Fibroblast of pulmonary artery (primary cell): ENCODE results near the gene EXTL2.

Experiments
- DNase-seq: peaks from one replicate; pipeline ENCODE4 v3.0.0-alpha.2; 2010; ENCODE audit warnings: low read depth
- H3K4me3 ChIP-seq: replicated peaks from 2 replicates; pipeline ENCODE4 v1.5.1; 2011; ENCODE audit warnings: low read depth, mild to moderate bottlenecking, control low read depth, low read length, moderate library complexity
- TF ChIP-seq, protein P1 (sequence below): IDR thresholded peaks from 2 replicates; pipeline ENCODE4 v1.5.1; 2011; ENCODE audit warnings: mild to moderate bottlenecking, control low read depth, low read length, inconsistent platforms; ENCODE audit errors: missing control alignments

EXTL2 gene

GRCh38 chr1:100931716-100932115, 37.1 kb upstream of the EXTL2 start:
- DNase-seq: no peak
- no peak overlapping the region for H3K4me3 ChIP-seq
- TF ChIP-seq, protein P1, sequence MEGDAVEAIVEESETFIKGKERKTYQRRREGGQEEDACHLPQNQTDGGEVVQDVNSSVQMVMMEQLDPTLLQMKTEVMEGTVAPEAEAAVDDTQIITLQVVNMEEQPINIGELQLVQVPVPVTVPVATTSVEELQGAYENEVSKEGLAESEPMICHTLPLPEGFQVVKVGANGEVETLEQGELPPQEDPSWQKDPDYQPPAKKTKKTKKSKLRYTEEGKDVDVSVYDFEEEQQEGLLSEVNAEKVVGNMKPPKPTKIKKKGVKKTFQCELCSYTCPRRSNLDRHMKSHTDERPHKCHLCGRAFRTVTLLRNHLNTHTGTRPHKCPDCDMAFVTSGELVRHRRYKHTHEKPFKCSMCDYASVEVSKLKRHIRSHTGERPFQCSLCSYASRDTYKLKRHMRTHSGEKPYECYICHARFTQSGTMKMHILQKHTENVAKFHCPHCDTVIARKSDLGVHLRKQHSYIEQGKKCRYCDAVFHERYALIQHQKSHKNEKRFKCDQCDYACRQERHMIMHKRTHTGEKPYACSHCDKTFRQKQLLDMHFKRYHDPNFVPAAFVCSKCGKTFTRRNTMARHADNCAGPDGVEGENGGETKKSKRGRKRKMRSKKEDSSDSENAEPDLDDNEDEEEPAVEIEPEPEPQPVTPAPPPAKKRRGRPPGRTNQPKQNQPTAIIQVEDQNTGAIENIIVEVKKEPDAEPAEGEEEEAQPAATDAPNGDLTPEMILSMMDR: no peak

GRCh38 chr1:100930494-100930893, 35.9 kb upstream of the EXTL2 start:
- H3K4me3 ChIP-seq: no peak overlapping the region
- no peak for DNase-seq
- TF ChIP-seq, protein P1: no peak

DNA sequence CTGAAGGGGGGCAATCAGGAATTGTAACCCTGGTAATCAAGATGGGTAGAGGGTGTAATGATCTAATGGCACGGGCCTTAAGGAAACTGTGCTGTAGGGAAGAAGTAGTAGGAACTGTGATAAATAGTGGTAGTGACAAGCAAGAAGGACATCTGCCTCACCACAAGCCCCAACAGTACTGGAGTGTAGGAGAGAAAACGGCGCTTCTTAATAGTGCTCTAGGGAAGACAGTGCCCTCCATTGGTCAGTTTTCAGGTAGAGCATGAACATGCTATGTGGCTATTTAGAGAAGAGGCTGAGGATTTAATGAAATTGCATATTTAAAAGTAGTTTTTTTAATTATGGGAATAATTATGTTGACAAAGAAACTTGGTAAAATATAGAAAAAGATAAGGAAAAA, 33.5 kb upstream of the EXTL2 start:
- no peak overlapping the region for H3K4me3 ChIP-seq
- TF ChIP-seq, protein P1: peak; percentile 3
- DNase-seq: peak; percentile 12

DNA sequence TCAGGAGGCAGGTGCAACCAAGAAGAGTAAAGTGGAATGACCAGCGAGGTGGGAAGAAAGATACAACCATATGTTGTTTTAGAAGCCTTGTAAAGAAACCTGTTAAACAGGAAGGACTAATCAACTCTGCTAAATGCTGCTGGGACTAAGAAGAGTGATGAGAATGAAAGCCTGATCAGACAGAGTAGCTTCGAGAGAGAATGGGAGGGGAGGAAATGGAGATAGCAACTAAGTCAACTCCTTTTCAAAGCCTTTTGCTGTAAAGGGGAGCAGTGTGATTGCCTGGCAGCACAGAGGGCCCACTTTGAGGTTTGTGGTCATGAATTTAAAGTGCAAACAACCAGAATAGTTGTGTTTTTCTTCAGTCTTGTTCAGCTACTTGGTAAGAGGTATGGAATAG, 32.6 kb upstream of the EXTL2 start:
- DNase-seq: no peak
- H3K4me3 ChIP-seq: no peak overlapping the region
- TF ChIP-seq, protein P1: no peak

- TF ChIP-seq, protein P1: no peak
- no peak for DNase-seq
- H3K4me3 ChIP-seq: no peak overlapping the region
Measured at GRCh38 chr1:100926240-100926639, 31.6 kb upstream of the EXTL2 start.

DNA sequence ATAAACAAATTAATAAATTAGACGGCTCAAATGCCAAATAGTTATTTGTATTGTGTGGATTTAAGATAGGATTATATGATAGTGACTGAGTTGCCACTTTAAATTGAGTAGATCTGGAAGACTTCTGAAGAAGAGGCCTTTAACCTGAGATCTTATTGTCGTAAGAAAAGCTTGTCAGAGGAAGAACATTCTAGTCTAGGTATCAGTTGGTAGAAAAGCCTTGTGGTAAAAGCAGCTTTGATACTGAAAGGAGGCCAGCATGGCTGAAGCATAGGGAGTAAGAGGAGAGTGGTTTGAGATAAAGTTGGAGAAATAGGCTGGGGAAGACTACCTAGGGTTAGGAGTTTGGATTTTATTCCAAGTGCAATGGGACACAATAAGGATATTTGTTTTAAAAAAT, 30.3 kb upstream of the EXTL2 start:
- TF ChIP-seq, protein P1: no peak
- no peak for DNase-seq

DNA sequence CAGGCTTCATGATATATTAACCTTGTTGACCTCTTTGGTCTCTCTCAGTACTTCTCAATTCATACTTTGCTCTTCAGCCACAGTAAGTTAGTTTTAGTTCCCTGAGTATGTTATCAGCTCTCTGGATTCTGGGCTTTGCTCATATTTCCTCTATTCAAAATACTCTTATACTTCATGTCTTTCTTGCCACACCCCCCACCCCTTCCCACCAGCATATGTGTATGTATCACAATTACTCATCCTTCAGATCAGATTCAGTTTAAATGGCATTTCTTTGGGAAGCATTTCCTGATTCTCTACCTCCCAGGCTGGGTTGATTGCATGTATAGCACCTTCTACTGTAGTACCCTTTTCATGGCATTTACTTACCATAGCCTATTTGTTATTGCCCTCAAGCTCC, 29.6 kb upstream of the EXTL2 start:
- DNase-seq: peak; percentile 45
- TF ChIP-seq, protein P1: no peak
- H3K4me3 ChIP-seq: no peak overlapping the region

More for the DNA sequence above, 30.3 kb upstream of the EXTL2 start:
- H3K4me3 ChIP-seq: no peak overlapping the region
